ENCODE measurements around the gene GRIP1.

Gene GRIP1

GRCh38 chr12:66329941-66330340 lies 348.9 kb downstream of the GRIP1 start:
- H3K9me3 ChIP-seq (replicated peaks; ENCODE audit: insufficient read depth, low read length), result no peaks in the 10 kb centered on the region
- H3K4me2 ChIP-seq (ENCODE audit: low read depth, low read length), result no peak overlapping the region
- H3K79me2 ChIP-seq (ENCODE audit: low read length), result no peaks in the 10 kb centered on the region
- no peak overlapping the region for H3K4me3 ChIP-seq (ENCODE audit: low read length)
- no peak overlapping the region for H3K9ac ChIP-seq (ENCODE audit: low read length)
- TF ChIP-seq EZH2phosphoT487 (IDR thresholded peaks at IDR 0.05; ENCODE audit: low read length) (no peak), CTCF (IDR thresholded peaks at IDR 0.05; ENCODE audit: low read length) (no peak), EZH2 (optimal IDR thresholded peaks at IDR 0.05; ENCODE audit: low read depth, low read length) (no peak)
- H4K20me1 ChIP-seq (ENCODE audit: insufficient read depth, low read length), result no peaks in the 10 kb centered on the region
- H3K9me2 ChIP-seq (replicated peaks; ENCODE audit: insufficient read depth, low read length), result no peaks in the 10 kb centered on the region
- H3K36me3 ChIP-seq (replicated peaks; ENCODE audit: insufficient read depth, low read length), result no peaks in the 10 kb centered on the region
- H3K27me3 ChIP-seq (replicated peaks; ENCODE audit: insufficient read depth, low read length), result no peaks in the 10 kb centered on the region
- H3K27ac ChIP-seq (ENCODE audit: low read length), result no peak overlapping the region
- H2AFZ ChIP-seq (ENCODE audit: low read length), result no peak overlapping the region
- no peaks in the 10 kb centered on the region for H3K4me1 ChIP-seq (ENCODE audit: low read length)
- H3F3A ChIP-seq (ENCODE audit: insufficient read depth, low read length), result no peaks in the 10 kb centered on the region
- no peak for DNase-seq

GRCh38 chr12:66323017-66323416 lies 355.9 kb downstream of the GRIP1 start:
- H2AFZ ChIP-seq (ENCODE audit: low read length), result no peak overlapping the region
- H3K9me2 ChIP-seq (replicated peaks; ENCODE audit: insufficient read depth, low read length), result no peaks in the 10 kb centered on the region
- DNase-seq, result no peak
- TF ChIP-seq EZH2phosphoT487 (IDR thresholded peaks at IDR 0.05; ENCODE audit: low read length) (no peak), CTCF (IDR thresholded peaks at IDR 0.05; ENCODE audit: low read length) (no peak), EZH2 (optimal IDR thresholded peaks at IDR 0.05; ENCODE audit: low read depth, low read length) (no peak)
- no peaks in the 10 kb centered on the region for H4K20me1 ChIP-seq (ENCODE audit: insufficient read depth, low read length)
- no peaks in the 10 kb centered on the region for H3K27me3 ChIP-seq (replicated peaks; ENCODE audit: insufficient read depth, low read length)
- H3K79me2 ChIP-seq (ENCODE audit: low read length), result no peaks in the 10 kb centered on the region
- H3K4me1 ChIP-seq (ENCODE audit: low read length), result no peaks in the 10 kb centered on the region
- no peak overlapping the region for H3K4me3 ChIP-seq (ENCODE audit: low read length)
- H3K27ac ChIP-seq (ENCODE audit: low read length), result no peak overlapping the region
- H3K36me3 ChIP-seq (replicated peaks; ENCODE audit: insufficient read depth, low read length), result no peaks in the 10 kb centered on the region
- no peaks in the 10 kb centered on the region for H3F3A ChIP-seq (ENCODE audit: insufficient read depth, low read length)
- no peak overlapping the region for H3K9ac ChIP-seq (ENCODE audit: low read length)
- no peaks in the 10 kb centered on the region for H3K9me3 ChIP-seq (replicated peaks; ENCODE audit: insufficient read depth, low read length)
- H3K4me2 ChIP-seq (ENCODE audit: low read depth, low read length), result no peak overlapping the region

- no peak overlapping the region for H3K9ac ChIP-seq (ENCODE audit: low read length)
- no peaks in the 10 kb centered on the region for H3K36me3 ChIP-seq (replicated peaks; ENCODE audit: insufficient read depth, low read length)
- H3K4me3 ChIP-seq (ENCODE audit: low read length), result no peak overlapping the region
- H3K4me2 ChIP-seq (ENCODE audit: low read depth, low read length), result no peak overlapping the region
- TF ChIP-seq EZH2 (optimal IDR thresholded peaks at IDR 0.05; ENCODE audit: low read depth, low read length), result no peak
- no peak for TF ChIP-seq CTCF (IDR thresholded peaks at IDR 0.05; ENCODE audit: low read length)
- H4K20me1 ChIP-seq (ENCODE audit: insufficient read depth, low read length), result no peaks in the 10 kb centered on the region
- H2AFZ ChIP-seq (ENCODE audit: low read length), result no peak overlapping the region
- no peaks in the 10 kb centered on the region for H3K79me2 ChIP-seq (ENCODE audit: low read length)
- H3K9me2 ChIP-seq (replicated peaks; ENCODE audit: insufficient read depth, low read length), result no peaks in the 10 kb centered on the region
- DNase-seq, result no peak
- H3K27me3 ChIP-seq (replicated peaks; ENCODE audit: insufficient read depth, low read length), result no peaks in the 10 kb centered on the region
- H3K27ac ChIP-seq (ENCODE audit: low read length), result no peak overlapping the region
- H3F3A ChIP-seq (ENCODE audit: insufficient read depth, low read length), result no peaks in the 10 kb centered on the region
- no peaks in the 10 kb centered on the region for H3K9me3 ChIP-seq (replicated peaks; ENCODE audit: insufficient read depth, low read length)
- H3K4me1 ChIP-seq (ENCODE audit: low read length), result no peaks in the 10 kb centered on the region
These were observed 357.4 kb downstream of the GRIP1 start for GRCh38 chr12:66321435-66321834.
